Measurements from ENCODE around the gene AQP3.
"Not testable (repeated sequence)": the region's sequence is repeated elsewhere in the genome, so short reads cannot be mapped to it uniquely, and the experiment has no call there.

The AQP3 gene

DNA sequence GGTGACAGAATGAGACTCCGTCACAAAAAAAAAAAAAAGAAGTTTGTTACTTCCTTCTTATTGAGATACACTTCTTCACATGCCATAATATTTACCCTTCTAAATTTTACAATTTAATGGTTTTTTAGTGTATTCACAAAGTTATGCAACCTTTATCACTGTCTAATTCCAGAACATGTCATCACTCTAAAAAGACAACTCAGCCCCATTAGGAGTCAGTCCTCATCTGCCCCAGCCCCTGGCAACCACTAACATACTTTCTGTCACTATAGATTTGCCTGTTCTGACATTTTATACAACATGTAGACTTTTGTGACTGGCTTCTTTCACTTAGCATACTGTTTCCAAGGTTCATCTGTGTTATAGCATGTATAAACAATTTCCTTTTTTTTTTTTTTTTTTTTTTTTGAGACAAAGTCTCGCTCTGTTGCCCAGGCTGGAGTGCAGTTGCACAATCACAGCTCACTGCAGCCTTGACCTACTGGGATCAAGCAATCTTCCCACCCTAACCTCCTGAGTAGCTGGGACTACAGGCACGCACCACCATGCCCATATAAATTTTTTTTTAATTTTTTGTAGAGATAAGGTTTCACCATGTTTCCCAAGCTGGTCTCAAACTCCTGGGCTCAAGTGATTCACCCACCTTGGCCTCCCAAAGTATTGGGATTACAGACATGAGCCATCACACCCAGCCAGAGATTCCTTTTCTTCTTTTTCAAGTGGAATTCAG lies 18.0 kb downstream of the AQP3 start:
- no peak overlapping the region for H2AFZ ChIP-seq (ENCODE audit: low read depth, low read length)
- H3K27ac ChIP-seq (ENCODE audit: low read length): no peak overlapping the region
- no peak for TF ChIP-seq EZH2phosphoT487 (IDR thresholded peaks at IDR 0.05; ENCODE audit: low read depth)
- TF ChIP-seq, protein P1, sequence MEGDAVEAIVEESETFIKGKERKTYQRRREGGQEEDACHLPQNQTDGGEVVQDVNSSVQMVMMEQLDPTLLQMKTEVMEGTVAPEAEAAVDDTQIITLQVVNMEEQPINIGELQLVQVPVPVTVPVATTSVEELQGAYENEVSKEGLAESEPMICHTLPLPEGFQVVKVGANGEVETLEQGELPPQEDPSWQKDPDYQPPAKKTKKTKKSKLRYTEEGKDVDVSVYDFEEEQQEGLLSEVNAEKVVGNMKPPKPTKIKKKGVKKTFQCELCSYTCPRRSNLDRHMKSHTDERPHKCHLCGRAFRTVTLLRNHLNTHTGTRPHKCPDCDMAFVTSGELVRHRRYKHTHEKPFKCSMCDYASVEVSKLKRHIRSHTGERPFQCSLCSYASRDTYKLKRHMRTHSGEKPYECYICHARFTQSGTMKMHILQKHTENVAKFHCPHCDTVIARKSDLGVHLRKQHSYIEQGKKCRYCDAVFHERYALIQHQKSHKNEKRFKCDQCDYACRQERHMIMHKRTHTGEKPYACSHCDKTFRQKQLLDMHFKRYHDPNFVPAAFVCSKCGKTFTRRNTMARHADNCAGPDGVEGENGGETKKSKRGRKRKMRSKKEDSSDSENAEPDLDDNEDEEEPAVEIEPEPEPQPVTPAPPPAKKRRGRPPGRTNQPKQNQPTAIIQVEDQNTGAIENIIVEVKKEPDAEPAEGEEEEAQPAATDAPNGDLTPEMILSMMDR (IDR thresholded peaks at IDR 0.05; ENCODE audit: low read depth, low read length): no peak
- H3K36me3 ChIP-seq (replicated peaks; ENCODE audit: low read depth, low read length): no peaks in the 10 kb centered on the region
- no peaks in the 10 kb centered on the region for H3K9me3 ChIP-seq (ENCODE audit: insufficient read depth, low read length)
- H3K4me1 ChIP-seq (ENCODE audit: low read length): no peaks in the 10 kb centered on the region
- no peaks in the 10 kb centered on the region for H3K27me3 ChIP-seq (ENCODE audit: low read depth, low read length)
- H3K4me3 ChIP-seq (ENCODE audit: low read length): no peak overlapping the region
- no peaks in the 10 kb centered on the region for H3K79me2 ChIP-seq (ENCODE audit: low read length)
- H3K9ac ChIP-seq (ENCODE audit: low read length): no peak overlapping the region
- H3K4me2 ChIP-seq (ENCODE audit: low read length): no peak overlapping the region
- no peaks in the 10 kb centered on the region for H4K20me1 ChIP-seq (ENCODE audit: insufficient read depth, low read length)

DNA sequence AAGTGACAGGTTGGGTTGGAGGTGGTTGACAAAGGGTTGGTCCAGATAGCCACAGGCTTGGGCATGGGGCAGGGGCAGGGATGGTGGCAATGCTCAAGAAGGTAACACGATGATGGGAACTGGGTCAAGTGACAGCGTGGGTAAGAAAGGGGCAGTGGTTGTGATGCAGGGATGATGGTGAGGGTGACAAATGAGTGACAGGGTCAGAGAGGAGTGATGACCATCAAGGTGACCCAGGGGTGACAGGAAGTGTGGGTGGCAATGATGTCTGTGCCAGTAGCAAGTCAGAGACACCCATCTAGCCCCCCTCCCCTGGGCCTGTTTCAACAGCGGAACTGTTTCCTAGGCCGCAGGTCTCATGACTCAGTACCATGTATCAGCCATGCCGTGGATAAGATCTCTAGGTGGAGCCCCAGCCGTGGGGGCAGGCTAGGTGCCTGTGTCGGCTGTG lies 20.5 kb downstream of the AQP3 start:
- Histone ChIP-seq H2AFZ (ENCODE audit: low read depth, low read length) (no peak overlapping the region), H3K27ac (ENCODE audit: low read length) (no peak overlapping the region), H4K20me1 (ENCODE audit: insufficient read depth, low read length) (no peaks in the 10 kb centered on the region), H3K9ac (ENCODE audit: low read length) (no peak overlapping the region), H3K4me2 (ENCODE audit: low read length) (no peak overlapping the region), H3K27me3 (ENCODE audit: low read depth, low read length) (no peaks in the 10 kb centered on the region), H3K36me3 (replicated peaks; ENCODE audit: low read depth, low read length) (no peaks in the 10 kb centered on the region), H3K79me2 (ENCODE audit: low read length) (no peaks in the 10 kb centered on the region), H3K9me3 (ENCODE audit: insufficient read depth, low read length) (no peaks in the 10 kb centered on the region), H3K4me3 (ENCODE audit: low read length) (no peak overlapping the region), H3K4me1 (ENCODE audit: low read length) (no peaks in the 10 kb centered on the region)
- TF ChIP-seq, protein P1 (IDR thresholded peaks at IDR 0.05; ENCODE audit: low read depth, low read length): no peak
- TF ChIP-seq EZH2phosphoT487 (IDR thresholded peaks at IDR 0.05; ENCODE audit: low read depth): no peak

DNA sequence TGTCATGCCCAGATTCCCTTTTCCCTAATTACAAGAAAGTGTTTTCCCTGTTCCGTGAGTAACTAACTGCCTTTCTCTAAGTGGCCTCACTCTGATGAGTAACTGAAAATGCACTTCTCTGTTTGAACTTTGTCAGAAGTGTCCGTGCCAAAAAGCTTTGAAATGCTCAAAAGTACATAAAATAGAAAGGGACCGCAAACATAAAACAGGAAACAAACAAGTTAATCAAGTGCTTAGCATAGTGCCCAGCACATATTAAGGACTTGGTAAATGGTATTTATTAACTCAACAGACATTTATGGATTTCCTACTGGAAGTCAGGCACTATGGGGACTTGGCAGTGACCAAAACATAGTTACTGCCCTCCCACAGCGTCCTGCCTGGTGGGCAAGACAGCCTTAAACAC lies 22.3 kb downstream of the AQP3 start:
- Histone ChIP-seq H3K4me2 (ENCODE audit: low read length) (no peak overlapping the region), H3K9ac (ENCODE audit: low read length) (no peak overlapping the region), H2AFZ (ENCODE audit: low read depth, low read length) (no peak overlapping the region), H4K20me1 (ENCODE audit: insufficient read depth, low read length) (no peaks in the 10 kb centered on the region), H3K9me3 (ENCODE audit: insufficient read depth, low read length) (no peaks in the 10 kb centered on the region), H3K79me2 (ENCODE audit: low read length) (no peaks in the 10 kb centered on the region), H3K27me3 (ENCODE audit: low read depth, low read length) (peaks cover 6% of the 10 kb centered on the region), H3K4me1 (ENCODE audit: low read length) (no peaks in the 10 kb centered on the region), H3K27ac (ENCODE audit: low read length) (no peak overlapping the region), H3K4me3 (ENCODE audit: low read length) (no peak overlapping the region), H3K36me3 (replicated peaks; ENCODE audit: low read depth, low read length) (no peaks in the 10 kb centered on the region)
- TF ChIP-seq, protein P1 (IDR thresholded peaks at IDR 0.05; ENCODE audit: low read depth, low read length): no peak
- TF ChIP-seq EZH2phosphoT487 (IDR thresholded peaks at IDR 0.05; ENCODE audit: low read depth): no peak

DNA sequence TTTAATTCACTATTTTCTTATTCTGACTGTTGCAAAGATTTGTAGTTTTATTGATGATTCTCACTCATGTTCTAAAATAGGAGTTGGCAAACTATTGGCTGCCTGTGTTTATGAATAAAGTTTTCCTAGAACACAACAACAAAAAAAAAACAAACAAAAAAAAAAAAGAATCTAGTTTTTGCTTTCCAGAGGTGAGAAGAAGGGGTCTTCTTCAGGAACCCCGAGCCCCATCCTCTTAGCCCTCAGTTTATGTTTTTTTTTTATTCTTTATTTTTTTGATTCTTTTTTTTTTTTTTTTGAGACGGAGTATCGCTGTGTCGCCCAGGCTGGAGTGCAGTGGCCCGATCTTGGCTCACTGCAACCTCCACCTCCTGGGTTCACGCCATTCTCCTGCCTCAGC lies 22.9 kb downstream of the AQP3 start:
- not testable (repeated sequence) for H3K4me2 ChIP-seq (ENCODE audit: low read length); H3K4me1 ChIP-seq (ENCODE audit: low read length); H3K4me3 ChIP-seq (ENCODE audit: low read length); H3K9ac ChIP-seq (ENCODE audit: low read length); H3K27ac ChIP-seq (ENCODE audit: low read length); H2AFZ ChIP-seq (ENCODE audit: low read depth, low read length); H3K79me2 ChIP-seq (ENCODE audit: low read length); H4K20me1 ChIP-seq (ENCODE audit: insufficient read depth, low read length); H3K9me3 ChIP-seq (ENCODE audit: insufficient read depth, low read length); H3K36me3 ChIP-seq (replicated peaks; ENCODE audit: low read depth, low read length)
- H3K27me3 ChIP-seq (ENCODE audit: low read depth, low read length): peaks cover 10% of the 10 kb centered on the region

DNA sequence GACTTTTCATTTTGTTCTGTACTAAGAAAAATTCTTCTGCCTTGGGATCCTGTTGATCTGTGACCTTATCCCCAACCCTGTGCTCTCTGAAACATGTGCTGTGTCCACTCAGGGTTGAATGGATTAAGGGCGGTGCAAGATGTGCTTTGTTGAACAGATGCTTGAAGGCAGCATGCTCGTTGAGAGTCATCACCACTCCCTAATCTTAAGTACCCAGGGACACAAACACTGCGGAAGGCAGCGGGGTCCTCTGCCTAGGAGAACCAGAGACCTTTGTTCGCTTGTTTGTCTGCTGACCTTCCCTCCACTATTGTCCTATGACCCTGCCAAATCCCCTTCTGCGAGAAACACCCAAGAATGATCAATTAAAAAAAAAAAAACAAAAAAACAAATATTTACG lies 23.4 kb downstream of the AQP3 start:
- H3K4me2 ChIP-seq (ENCODE audit: low read length); H3K4me1 ChIP-seq (ENCODE audit: low read length); H3K79me2 ChIP-seq (ENCODE audit: low read length); H4K20me1 ChIP-seq (ENCODE audit: insufficient read depth, low read length); H3K9ac ChIP-seq (ENCODE audit: low read length); H2AFZ ChIP-seq (ENCODE audit: low read depth, low read length); H3K4me3 ChIP-seq (ENCODE audit: low read length); H3K9me3 ChIP-seq (ENCODE audit: insufficient read depth, low read length); H3K36me3 ChIP-seq (replicated peaks; ENCODE audit: low read depth, low read length); H3K27ac ChIP-seq (ENCODE audit: low read length): not testable (repeated sequence)
- H3K27me3 ChIP-seq (ENCODE audit: low read depth, low read length): peaks cover 12% of the 10 kb centered on the region

Data from OCI-LY3 (cell line).